Smooth muscle cell (in vitro differentiated cells): ENCODE results near the gene MPO. TPM values are rescaled to one million over a fixed set of nuclear protein-coding genes. Genes with fewer than 3 reads are reported as not detected.

Source experiments
- DNase-seq: peaks from one replicate; lab custom pipeline; 2025; ENCODE audit not compliant: unreplicated experiment; lab: John Stamatoyannopoulos, UW
- H2AFZ ChIP-seq: fragments of 200-600 bp; sonication (generic); 2 replicates; pipeline ENCODE4 v1.6.0; 2016; ENCODE audit warnings: antibody characterized with exemption, low read depth, mild to moderate bottlenecking
- H3F3A ChIP-seq: fragments of 200-600 bp; sonication (generic); 2 replicates; pipeline ENCODE4 v1.6.0; 2017; ENCODE audit warnings: antibody characterized with exemption, low read depth
- H3K27ac ChIP-seq: fragments of 200-600 bp; sonication (generic); 2 replicates; pipeline ENCODE4 v1.5.1; 2016; ENCODE audit warnings: low read depth, mild to moderate bottlenecking
- H3K27me3 ChIP-seq: fragments of 200-600 bp; sonication (generic); 2 replicates; pipeline ENCODE4 v1.6.1; 2016; ENCODE audit warnings: low read depth, mild to moderate bottlenecking
- H3K36me3 ChIP-seq: fragments of 200-600 bp; sonication (generic); 2 replicates; pipeline ENCODE4 v1.5.1; 2016; ENCODE audit warnings: low read depth
- H3K4me1 ChIP-seq: fragments of 200-600 bp; sonication (generic); 2 replicates; pipeline ENCODE4 v1.5.1; 2016; ENCODE audit warnings: low read depth
- H3K4me2 ChIP-seq: fragments of 200-600 bp; sonication (generic); 2 replicates; pipeline ENCODE4 v1.6.0; 2016; ENCODE audit warnings: mild to moderate bottlenecking
- H3K4me3 ChIP-seq: fragments of 200-600 bp; sonication (generic); 2 replicates; pipeline ENCODE4 v1.5.1; 2016; ENCODE audit warnings: mild to moderate bottlenecking
- H3K79me2 ChIP-seq: fragments of 200-600 bp; sonication (generic); 2 replicates; pipeline ENCODE4 v1.6.0; 2016; ENCODE audit warnings: low read depth, mild to moderate bottlenecking
- H3K9ac ChIP-seq: fragments of 200-600 bp; sonication (generic); 2 replicates; pipeline ENCODE4 v1.6.0; 2016; ENCODE audit warnings: low read depth
- H3K9me3 ChIP-seq: fragments of 200-600 bp; sonication (generic); replicated peaks from 2 replicates; pipeline ENCODE4 v1.5.1; 2016; ENCODE audit warnings: low read depth
- H4K20me1 ChIP-seq: fragments of 200-600 bp; sonication (generic); 2 replicates; pipeline ENCODE4 v1.6.0; 2016; ENCODE audit warnings: low read depth
- CTCF ChIP-seq: fragments of 200-600 bp; sonication (generic); IDR thresholded peaks from 2 replicates; pipeline ENCODE4 v1.5.1; 2017; ENCODE audit warnings: borderline replicate concordance, mild to moderate bottlenecking, antibody characterized with exemption; ENCODE audit not compliant: insufficient read depth, poor library complexity, severe bottlenecking
- WGBS: methylation state at CpG from one replicate; pipeline ENCODE4 v1.1.7; 2016; ENCODE audit warnings: low lambda C conversion rate; 5-methylcytosine and 5-hydroxymethylcytosine counted together
- polyA plus RNA-seq: library from polyadenylated mRNA; unstranded; fragments of >200 nt; fragmentation: Nextera tagmentation; extraction: Ambion mirVana; gene quantifications from 2 replicates; pipeline ENCODE4 v1.2.1, GENCODE V29; 2016
- total RNA-seq: library from RNA; depleted of rRNA; stranded (reverse); fragments of >200 nt; gene quantifications from 2 replicates; pipeline ENCODE4 v1.2.3, GENCODE V29; 2014

The MPO gene
- total and polyA plus RNA-seq, 2 experiments from 2014 or later: 0.09 TPM; not detected in 1

GRCh38 chr17:58302171-58302918 lies 21.6 kb upstream of the MPO start:
- Histone ChIP-seq H3K27ac (no peak overlapping the region), H3K27me3 (no peaks in the 10 kb centered on the region), H4K20me1 (no peaks in the 10 kb centered on the region), H3K9ac (no peak overlapping the region), H3K4me1 (no peaks in the 10 kb centered on the region), H3K9me3 (no peaks in the 10 kb centered on the region), H3K4me2 (no peak overlapping the region), H3K36me3 (no peaks in the 10 kb centered on the region), H3F3A (no peaks in the 10 kb centered on the region), H3K79me2 (no peaks in the 10 kb centered on the region), H2AFZ (no peak overlapping the region), H3K4me3 (no peak overlapping the region)
- no peak for DNase-seq
- WGBS: 93% methylated on average over 9 of the region's 9 CpGs
- no peak for TF ChIP-seq CTCF

- WGBS: 89% methylated on average over 16 of the region's 16 CpGs
- H2AFZ ChIP-seq: no peak overlapping the region
- TF ChIP-seq CTCF: no peak
- H3K36me3 ChIP-seq: no peaks in the 10 kb centered on the region
- H4K20me1 ChIP-seq: no peaks in the 10 kb centered on the region
- no peak overlapping the region for H3K27ac ChIP-seq
- no peaks in the 10 kb centered on the region for H3K4me1 ChIP-seq
- no peak overlapping the region for H3K4me2 ChIP-seq
- H3K9ac ChIP-seq: no peak overlapping the region
- H3K4me3 ChIP-seq: no peak overlapping the region
- no peaks in the 10 kb centered on the region for H3K9me3 ChIP-seq
- DNase-seq: no peak
- no peaks in the 10 kb centered on the region for H3K27me3 ChIP-seq
- H3F3A ChIP-seq: no peaks in the 10 kb centered on the region
- H3K79me2 ChIP-seq: no peaks in the 10 kb centered on the region
These were observed 20.9 kb upstream of the MPO start for GRCh38 chr17:58301504-58302150.

GRCh38 chr17:58300336-58300735 lies 19.6 kb upstream of the MPO start:
- no peaks in the 10 kb centered on the region for H3K36me3 ChIP-seq
- H4K20me1 ChIP-seq: no peaks in the 10 kb centered on the region
- TF ChIP-seq CTCF: no peak
- H3K4me2 ChIP-seq: no peak overlapping the region
- no peak overlapping the region for H2AFZ ChIP-seq
- H3K79me2 ChIP-seq: no peaks in the 10 kb centered on the region
- H3K4me1 ChIP-seq: no peaks in the 10 kb centered on the region
- WGBS: 86% methylated on average over 6 of the region's 6 CpGs
- H3K27me3 ChIP-seq: no peaks in the 10 kb centered on the region
- DNase-seq: no peak
- no peak overlapping the region for H3K27ac ChIP-seq
- no peak overlapping the region for H3K9ac ChIP-seq
- no peak overlapping the region for H3K4me3 ChIP-seq
- no peaks in the 10 kb centered on the region for H3F3A ChIP-seq
- no peaks in the 10 kb centered on the region for H3K9me3 ChIP-seq

GRCh38 chr17:58294034-58294433 lies 13.3 kb upstream of the MPO start:
- Histone ChIP-seq H3K4me2 (no peak overlapping the region), H3K9me3 (no peaks in the 10 kb centered on the region), H3K36me3 (no peaks in the 10 kb centered on the region), H3K4me3 (no peak overlapping the region), H3K9ac (no peak overlapping the region), H3K79me2 (no peaks in the 10 kb centered on the region), H3K27me3 (peaks cover 7% of the 10 kb centered on the region), H2AFZ (no peak overlapping the region), H3F3A (no peaks in the 10 kb centered on the region), H3K4me1 (no peaks in the 10 kb centered on the region), H4K20me1 (no peaks in the 10 kb centered on the region), H3K27ac (no peak overlapping the region)
- TF ChIP-seq CTCF: no peak
- WGBS: 100% methylated on average over 1 of the region's 1 CpG
- no peak for DNase-seq
